Measurements from ENCODE around the gene SLC41A3.

Gene SLC41A3

DNA sequence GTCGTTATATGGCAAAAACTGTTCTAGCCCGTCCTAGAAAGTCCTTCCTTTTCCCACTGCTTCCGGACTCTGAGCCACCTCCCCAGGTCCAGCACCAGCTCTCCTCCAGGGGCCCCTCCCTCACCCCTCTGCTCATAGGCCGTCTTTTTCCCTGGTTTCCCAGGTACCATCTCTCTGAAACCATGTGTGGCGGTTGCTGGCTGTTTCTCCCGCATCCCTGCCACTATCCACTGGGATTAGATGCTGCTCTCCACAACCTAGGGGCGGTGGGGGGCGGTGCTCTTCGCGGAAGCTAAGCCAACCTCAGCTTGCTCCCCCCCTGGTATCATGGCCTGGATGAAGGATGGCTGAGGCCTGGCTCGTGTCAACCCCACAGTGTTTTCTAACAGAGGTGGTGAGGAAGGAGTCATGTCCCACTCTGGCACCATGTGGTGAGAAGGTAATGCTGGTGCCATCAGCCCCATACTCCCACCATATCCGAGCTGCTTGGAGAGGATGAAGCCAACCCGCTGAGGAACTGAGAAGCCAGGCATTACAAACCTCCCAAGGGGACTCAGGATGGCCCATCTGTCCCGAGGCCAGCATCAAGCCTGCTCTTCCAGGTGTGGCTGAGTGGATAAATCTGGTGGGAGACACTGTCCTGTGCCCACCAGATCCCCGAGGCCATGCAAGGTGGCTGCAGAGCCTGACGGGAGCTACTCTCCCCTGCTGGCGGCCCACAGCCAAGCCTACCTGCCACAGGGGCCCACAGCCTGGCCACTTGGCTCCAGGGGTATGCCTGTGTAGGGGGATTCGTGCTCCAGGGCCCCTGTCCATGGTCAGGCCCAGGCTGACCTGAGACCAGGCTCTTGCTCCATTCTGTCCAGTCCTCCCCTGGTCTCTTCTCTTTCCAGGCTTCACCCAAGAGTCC lies 27.9 kb upstream of the SLC41A3 start:
- Mint-ChIP-seq H3K27me3 (no peaks in the 10 kb centered on the region), H3K9me3 (no peaks in the 10 kb centered on the region), H3K4me3 (no peak overlapping the region), H3K36me3 (no peaks in the 10 kb centered on the region), H3K27ac (no peak overlapping the region), H3K4me1 (no peaks in the 10 kb centered on the region)

- Mint-ChIP-seq H3K27me3 (no peaks in the 10 kb centered on the region), H3K27ac (no peak overlapping the region), H3K9me3 (no peaks in the 10 kb centered on the region), H3K4me3 (no peak overlapping the region), H3K4me1 (no peaks in the 10 kb centered on the region), H3K36me3 (no peaks in the 10 kb centered on the region)
Measured at GRCh38 chr3:126111126-126111551, 27.2 kb upstream of the SLC41A3 start.

DNA sequence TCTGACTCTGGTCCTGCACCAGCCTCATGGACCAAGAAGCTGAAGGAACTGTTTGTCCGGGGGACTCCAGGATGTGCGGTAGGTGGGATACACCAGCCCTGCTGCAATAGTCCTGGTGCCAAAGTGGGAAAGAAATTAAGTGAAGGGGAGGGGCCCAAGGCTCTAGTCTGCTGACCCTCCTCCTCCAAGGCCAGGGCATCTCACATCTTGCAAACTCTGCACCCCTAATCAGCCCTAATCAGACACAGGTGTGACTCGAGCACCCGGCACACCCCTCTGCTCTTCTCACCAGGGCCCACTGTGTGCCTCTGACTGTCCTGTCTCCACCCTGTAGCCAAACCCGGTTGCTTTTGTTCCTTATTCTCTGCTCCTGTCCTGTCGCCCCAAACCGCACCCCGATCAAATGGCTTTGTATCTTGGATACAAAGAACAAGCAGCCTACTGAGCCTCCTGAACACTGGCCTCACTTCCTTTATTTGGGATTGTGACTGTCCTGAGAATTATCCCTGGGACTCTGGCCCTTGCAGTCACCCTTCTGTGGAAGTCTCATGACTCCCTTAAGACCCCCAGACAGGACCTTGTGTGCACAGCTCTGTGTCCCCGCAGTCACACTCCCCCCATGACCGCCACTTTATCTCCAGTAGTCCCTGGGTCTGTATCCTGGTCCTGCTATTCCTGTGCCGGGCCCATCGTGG lies 26.7 kb upstream of the SLC41A3 start:
- H3K27ac Mint-ChIP-seq = no peak overlapping the region
- no peaks in the 10 kb centered on the region for H3K4me1 Mint-ChIP-seq
- H3K9me3 Mint-ChIP-seq = no peaks in the 10 kb centered on the region
- no peak overlapping the region for H3K4me3 Mint-ChIP-seq
- H3K27me3 Mint-ChIP-seq = no peaks in the 10 kb centered on the region
- H3K36me3 Mint-ChIP-seq = no peaks in the 10 kb centered on the region

GRCh38 chr3:126109880-126110235 lies 25.9 kb upstream of the SLC41A3 start:
- Mint-ChIP-seq H3K9me3 (no peaks in the 10 kb centered on the region), H3K27ac (no peak overlapping the region), H3K4me1 (no peaks in the 10 kb centered on the region), H3K36me3 (no peaks in the 10 kb centered on the region), H3K4me3 (no peak overlapping the region), H3K27me3 (no peaks in the 10 kb centered on the region)

- Mint-ChIP-seq H3K4me3 (no peak overlapping the region), H3K27me3 (no peaks in the 10 kb centered on the region), H3K4me1 (no peaks in the 10 kb centered on the region), H3K36me3 (no peaks in the 10 kb centered on the region), H3K9me3 (no peaks in the 10 kb centered on the region), H3K27ac (no peak overlapping the region)
Measured at GRCh38 chr3:126109146-126109879, 25.4 kb upstream of the SLC41A3 start.

DNA sequence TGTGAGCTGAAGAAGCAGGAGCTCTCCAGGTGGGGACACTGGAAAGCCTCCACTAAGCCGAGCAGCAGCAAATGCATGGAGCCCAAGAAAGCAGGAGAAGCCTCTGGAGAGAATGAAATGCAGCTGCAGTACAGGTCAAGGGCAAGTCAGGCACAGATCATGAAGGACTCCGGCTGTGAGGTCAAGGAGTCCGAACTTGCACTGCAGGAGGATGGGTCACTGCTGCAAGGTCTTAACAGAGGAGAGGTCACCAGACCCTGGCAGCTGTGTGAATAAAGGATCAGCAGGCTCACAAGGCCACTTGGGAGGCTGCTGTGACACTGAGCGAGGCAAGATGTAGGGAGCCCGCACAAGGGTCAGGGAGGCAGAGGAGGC lies 24.7 kb upstream of the SLC41A3 start:
- no peak overlapping the region for H3K27ac Mint-ChIP-seq
- no peaks in the 10 kb centered on the region for H3K36me3 Mint-ChIP-seq
- H3K4me3 Mint-ChIP-seq = no peak overlapping the region
- H3K4me1 Mint-ChIP-seq = no peaks in the 10 kb centered on the region
- H3K9me3 Mint-ChIP-seq = no peaks in the 10 kb centered on the region
- H3K27me3 Mint-ChIP-seq = no peaks in the 10 kb centered on the region

GRCh38 chr3:126107957-126108675 lies 24.2 kb upstream of the SLC41A3 start:
- H3K27me3 Mint-ChIP-seq = no peaks in the 10 kb centered on the region
- H3K4me1 Mint-ChIP-seq = no peaks in the 10 kb centered on the region
- H3K36me3 Mint-ChIP-seq = no peaks in the 10 kb centered on the region
- no peak overlapping the region for H3K27ac Mint-ChIP-seq
- no peak overlapping the region for H3K4me3 Mint-ChIP-seq
- no peaks in the 10 kb centered on the region for H3K9me3 Mint-ChIP-seq

DNA sequence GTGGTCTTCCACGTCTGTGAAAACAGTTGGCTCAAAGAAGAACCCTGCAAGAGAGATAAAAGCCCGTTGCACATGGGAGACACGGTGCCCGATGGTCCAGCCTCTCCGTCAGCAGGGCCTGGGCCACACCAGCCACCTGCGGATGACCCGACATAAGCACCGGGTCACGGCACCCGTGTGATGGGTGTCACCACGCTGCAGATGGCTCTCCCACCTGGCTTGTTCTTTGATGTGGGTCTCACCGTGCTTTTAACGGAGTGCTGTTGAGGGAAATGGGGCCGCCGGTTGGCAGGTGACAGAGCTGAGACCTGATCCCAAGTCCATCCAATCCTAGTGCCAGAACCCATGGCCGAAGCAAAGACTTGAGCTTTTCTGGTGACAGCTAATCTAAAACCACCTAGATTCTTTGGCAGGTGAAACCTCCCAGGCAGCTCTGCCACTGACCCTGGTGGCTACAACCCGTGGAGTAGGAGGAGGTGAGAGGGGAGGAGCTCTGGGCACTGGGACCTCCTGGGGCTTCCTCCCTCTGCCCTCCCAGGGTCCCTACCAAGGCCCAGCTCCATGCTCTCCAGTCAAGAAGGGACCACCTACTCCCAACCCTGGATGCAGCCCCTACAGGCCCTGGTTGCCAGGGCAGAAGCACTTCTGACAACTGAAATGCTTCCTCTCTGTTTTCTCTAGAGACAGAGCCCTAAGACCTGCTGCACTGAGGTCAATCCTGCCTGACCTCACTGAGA lies 23.4 kb upstream of the SLC41A3 start:
- H3K4me1 Mint-ChIP-seq = no peaks in the 10 kb centered on the region
- no peak overlapping the region for H3K27ac Mint-ChIP-seq
- no peaks in the 10 kb centered on the region for H3K36me3 Mint-ChIP-seq
- H3K4me3 Mint-ChIP-seq = no peak overlapping the region
- no peaks in the 10 kb centered on the region for H3K9me3 Mint-ChIP-seq
- H3K27me3 Mint-ChIP-seq = no peaks in the 10 kb centered on the region

GRCh38 chr3:126106336-126107202 lies 22.6 kb upstream of the SLC41A3 start:
- no peaks in the 10 kb centered on the region for H3K27me3 Mint-ChIP-seq
- no peaks in the 10 kb centered on the region for H3K36me3 Mint-ChIP-seq
- no peak overlapping the region for H3K27ac Mint-ChIP-seq
- H3K4me1 Mint-ChIP-seq = no peaks in the 10 kb centered on the region
- H3K4me3 Mint-ChIP-seq = no peak overlapping the region
- no peaks in the 10 kb centered on the region for H3K9me3 Mint-ChIP-seq

DNA sequence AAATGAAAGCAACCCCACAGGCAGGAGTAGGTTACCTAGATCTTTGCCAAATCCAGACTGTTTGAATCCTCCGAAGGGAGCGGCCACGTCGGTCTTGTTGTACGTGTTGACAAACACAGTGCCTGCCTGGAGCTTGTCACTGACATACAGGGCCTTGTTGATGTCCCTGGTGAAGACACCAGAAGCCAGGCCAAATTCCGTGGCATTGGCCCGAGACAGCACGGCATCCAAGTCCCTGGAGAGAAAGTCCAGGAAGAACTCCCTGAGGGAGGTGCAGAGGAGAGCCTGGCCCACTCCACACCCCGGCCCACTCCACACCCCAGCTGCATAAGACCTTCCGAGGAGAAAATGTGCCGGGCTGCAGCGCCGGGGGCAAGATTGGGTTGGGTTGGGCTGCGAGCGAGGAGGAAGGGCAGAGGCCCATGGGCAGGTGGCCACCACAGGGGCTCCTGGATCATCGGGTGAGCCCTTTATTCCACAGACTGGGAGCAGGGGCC lies 21.8 kb upstream of the SLC41A3 start:
- Mint-ChIP-seq H3K36me3 (no peaks in the 10 kb centered on the region), H3K4me1 (no peaks in the 10 kb centered on the region), H3K9me3 (no peaks in the 10 kb centered on the region), H3K27ac (no peak overlapping the region), H3K4me3 (no peak overlapping the region), H3K27me3 (no peaks in the 10 kb centered on the region)

DNA sequence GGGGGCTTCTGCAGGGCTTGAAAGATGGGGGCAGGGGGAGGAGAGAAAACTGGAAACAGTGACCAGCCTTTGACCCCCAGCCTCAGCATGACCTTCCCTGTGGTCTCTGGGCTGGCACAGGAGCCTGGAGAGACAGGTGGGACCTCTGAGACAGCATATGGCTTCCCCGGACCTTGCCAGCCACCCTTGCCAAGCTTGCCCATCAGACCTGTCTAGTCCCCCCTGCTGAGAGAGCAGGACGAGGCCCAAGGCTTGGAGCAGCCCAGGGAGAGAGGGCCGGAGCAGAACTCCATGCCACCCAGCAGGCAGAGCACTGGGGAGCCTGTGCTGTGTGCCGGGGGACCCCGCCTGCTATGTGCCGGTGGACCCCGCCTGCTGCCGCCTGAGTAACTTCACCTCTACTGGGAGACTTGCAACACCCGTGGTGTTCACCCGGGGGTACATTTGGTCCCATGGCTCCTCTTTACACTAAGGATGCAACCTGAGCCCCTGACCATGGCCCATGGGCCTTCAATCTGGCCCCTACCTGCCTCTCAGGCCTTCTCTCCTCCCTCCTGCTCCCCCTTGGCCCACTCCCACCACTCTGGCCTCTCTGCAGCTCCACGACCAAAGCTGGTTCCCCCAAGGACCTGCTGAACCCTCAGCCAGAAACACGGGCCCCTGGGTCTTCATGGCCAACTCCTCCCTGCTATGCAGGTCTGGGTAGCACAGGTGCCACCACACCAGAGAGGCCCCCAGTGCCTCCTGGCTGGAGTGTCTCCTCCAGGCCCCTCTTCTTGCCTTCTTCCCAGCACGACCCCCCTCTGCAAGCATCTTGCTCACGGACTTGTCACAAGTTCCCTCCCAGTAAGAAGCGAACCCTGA lies 21.1 kb upstream of the SLC41A3 start:
- Mint-ChIP-seq H3K9me3 (no peaks in the 10 kb centered on the region), H3K36me3 (no peaks in the 10 kb centered on the region), H3K4me3 (no peak overlapping the region), H3K4me1 (no peaks in the 10 kb centered on the region), H3K27ac (no peak overlapping the region), H3K27me3 (no peaks in the 10 kb centered on the region)

GRCh38 chr3:126104028-126104635 lies 20.2 kb upstream of the SLC41A3 start:
- H3K36me3 Mint-ChIP-seq = no peaks in the 10 kb centered on the region
- H3K9me3 Mint-ChIP-seq = no peaks in the 10 kb centered on the region
- no peak overlapping the region for H3K4me3 Mint-ChIP-seq
- no peak overlapping the region for H3K27ac Mint-ChIP-seq
- no peaks in the 10 kb centered on the region for H3K4me1 Mint-ChIP-seq
- H3K27me3 Mint-ChIP-seq = no peaks in the 10 kb centered on the region

All from activated naive CD4-positive, alpha-beta T cell treated with anti-CD3 and anti-CD28 coated beads, Interleukin-2, amount 50 U/mL, for 24 hours (primary cell).